SK-N-SH treated with all-trans-retinoic acid at 6 μM for 48 hours (cell line): ENCODE measurements around the gene SDC1.

Experiments used
- BACH2 ChIP-seq: fragments of 250-450 bp; sonication (Bioruptor Pico); IDR thresholded peaks from 2 replicates; pipeline ENCODE4 v1.9.0; 2021; ENCODE audit warnings: mild to moderate bottlenecking, borderline replicate concordance
- POU6F1 ChIP-seq: fragments of 250-450 bp; sonication (Bioruptor Pico); IDR thresholded peaks from 2 replicates; pipeline ENCODE4 v1.8.0; 2021; ENCODE audit warnings: low read depth, mild to moderate bottlenecking, moderate library complexity, borderline replicate concordance
- PPARA ChIP-seq: fragments of 250-450 bp; sonication (Bioruptor Pico); IDR thresholded peaks from 2 replicates; pipeline ENCODE4 v1.5.0; 2020; ENCODE audit warnings: mild to moderate bottlenecking, borderline replicate concordance
- RARB ChIP-seq: fragments of 250-450 bp; sonication (Bioruptor Pico); IDR thresholded peaks from 2 replicates; pipeline ENCODE4 v1.8.0; 2021; ENCODE audit warnings: mild to moderate bottlenecking, moderate library complexity

GRCh38 chr2:20211860-20212458, 13.0 kb downstream of the SDC1 start:
- TF ChIP-seq POU6F1 (CRISPR knock-in tag) (no peak), RARB (CRISPR knock-in tag) (no peak), BACH2 (CRISPR knock-in tag) (no peak), PPARA (CRISPR knock-in tag) (no peak)
